Measurements from ENCODE around the gene RABL6. TPM values are rescaled to one million over a fixed set of nuclear protein-coding genes. Genes with fewer than 3 reads are reported as not detected.
"Not testable (repeated sequence)": the region's sequence is repeated elsewhere in the genome, so short reads cannot be mapped to it uniquely, and the experiment has no call there.

RABL6 gene
- polyA plus RNA-seq, 3 donors, result 58.6 to 61.1 (median 59.7) TPM

- no peak for DNase-seq (ENCODE audit: low read depth in 3 of 3, low spot score in 2 of 3)
Measured at GRCh38 chr9:136867917-136868316, 60.2 kb downstream of the RABL6 start.

- DNase-seq (ENCODE audit: low read depth in 3 of 3, low spot score in 2 of 3), result no peak
Measured at GRCh38 chr9:136868644-136869043, 60.9 kb downstream of the RABL6 start.

GRCh38 chr9:136869611-136870010 lies 61.9 kb downstream of the RABL6 start:
- DNase-seq (ENCODE audit: low read depth in 3 of 3, low spot score in 2 of 3), result not testable (repeated sequence)

- DNase-seq (ENCODE audit: low read depth in 3 of 3, low spot score in 2 of 3), result no peak
Measured at GRCh38 chr9:136875155-136875554, 67.4 kb downstream of the RABL6 start.

- no peak for DNase-seq (ENCODE audit: low read depth in 3 of 3, low spot score in 2 of 3)
Measured at GRCh38 chr9:136876476-136876875, 68.7 kb downstream of the RABL6 start.

- DNase-seq (ENCODE audit: low read depth in 3 of 3, low spot score in 2 of 3), result no peak
Measured at GRCh38 chr9:136880651-136881050, 72.9 kb downstream of the RABL6 start.

GRCh38 chr9:136881691-136882108 lies 74.0 kb downstream of the RABL6 start:
- DNase-seq (ENCODE audit: low read depth in 3 of 3, low spot score in 2 of 3), result no peak

GRCh38 chr9:136882109-136882946 lies 74.6 kb downstream of the RABL6 start:
- no peak for DNase-seq (ENCODE audit: low read depth in 3 of 3, low spot score in 2 of 3)

GRCh38 chr9:136882947-136883283 lies 75.2 kb downstream of the RABL6 start:
- DNase-seq (ENCODE audit: low read depth in 3 of 3, low spot score in 2 of 3), result not testable (repeated sequence)

GRCh38 chr9:136883670-136884069 lies 75.9 kb downstream of the RABL6 start:
- DNase-seq (ENCODE audit: low read depth in 3 of 3, low spot score in 2 of 3), result not testable (repeated sequence)

GRCh38 chr9:136885950-136886578 lies 78.3 kb downstream of the RABL6 start, which contains the start of gene TRAF2:
TSS of gene TRAF2 (plus strand) at chr9:136886516. CDS start at chr9:136898741, 12,225 bp downstream.
- peak; percentile 93 to 97 (median 96) for DNase-seq (ENCODE audit: low read depth in 3 of 3, low spot score in 2 of 3)

GRCh38 chr9:136886610-136887597 lies 79.2 kb downstream of the RABL6 start:
- DNase-seq (ENCODE audit: low read depth in 3 of 3, low spot score in 2 of 3), result no peak

GRCh38 chr9:136888454-136888853 lies 80.7 kb downstream of the RABL6 start:
- DNase-seq (ENCODE audit: low read depth in 3 of 3, low spot score in 2 of 3), result no peak

GRCh38 chr9:136889858-136890257 lies 82.1 kb downstream of the RABL6 start:
- no peak for DNase-seq (ENCODE audit: low read depth in 3 of 3, low spot score in 2 of 3)

GRCh38 chr9:136890661-136891060 lies 82.9 kb downstream of the RABL6 start:
- DNase-seq (ENCODE audit: low read depth in 3 of 3, low spot score in 2 of 3), result no peak

Other genes starting within 250 kb of the RABL6 start
- gene EGFL7, start 145.0 kb upstream of the RABL6 start, polyA plus RNA-seq (ENCODE audit: insufficient read length in 3 of 3), result 10 to 100 TPM; 42.9 to 51.6 (median 48.2) TPM
- gene AGPAT2, start 120.5 kb upstream of the RABL6 start, polyA plus RNA-seq (ENCODE audit: insufficient read length in 3 of 3), result 10 to 100 TPM; 33.7 to 40.3 (median 34.5) TPM
- 10 to 100 TPM; 25.9 to 31.9 (median 27.3) TPM for gene DIPK1B, start 95.4 kb upstream of the RABL6 start, polyA plus RNA-seq (ENCODE audit: insufficient read length in 3 of 3)
- gene LCN10, start 65.0 kb upstream of the RABL6 start, polyA plus RNA-seq (ENCODE audit: insufficient read length in 3 of 3), result 1 to 10 TPM in 2 of 3 donors, under 1 TPM in 1; 0.93 to 2.3 (median 1.2) TPM
- not detected for gene LCN6, start 59.4 kb upstream of the RABL6 start, polyA plus RNA-seq (ENCODE audit: insufficient read length in 3 of 3)
- gene LCN8, start 49.7 kb upstream of the RABL6 start, polyA plus RNA-seq (ENCODE audit: insufficient read length in 3 of 3), result under 1 TPM; 0.11 to 0.17 (median 0.16) TPM
- gene LCN15, start 43.4 kb upstream of the RABL6 start, polyA plus RNA-seq (ENCODE audit: insufficient read length in 3 of 3), result under 1 TPM in 1 of 3 donors, not detected in 2; 0.04 TPM
- 10 to 100 TPM; 63.2 to 77.7 (median 67.1) TPM for gene TMEM141, start 16.6 kb upstream of the RABL6 start, polyA plus RNA-seq (ENCODE audit: insufficient read length in 3 of 3)
- 1 to 10 TPM; 2.5 to 3.4 (median 2.9) TPM for gene CCDC183, start 11.6 kb upstream of the RABL6 start, polyA plus RNA-seq (ENCODE audit: insufficient read length in 3 of 3)
- gene AJM1, start 34.5 kb downstream of the RABL6 start, polyA plus RNA-seq (ENCODE audit: insufficient read length in 3 of 3), result under 1 TPM; 0.54 to 0.80 (median 0.64) TPM
- 10 to 100 TPM; 59.9 to 76.5 (median 65.2) TPM for gene PHPT1, start 41.5 kb downstream of the RABL6 start, polyA plus RNA-seq (ENCODE audit: insufficient read length in 3 of 3)
- gene MAMDC4, start 44.4 kb downstream of the RABL6 start, polyA plus RNA-seq (ENCODE audit: insufficient read length in 3 of 3), result 1 to 10 TPM; 3.1 to 4.6 (median 4.3) TPM
- gene EDF1, start 58.4 kb downstream of the RABL6 start, polyA plus RNA-seq (ENCODE audit: insufficient read length in 3 of 3), result 100 to 1,000 TPM; 349 to 395 (median 374) TPM
- gene TRAF2, start 78.6 kb downstream of the RABL6 start, polyA plus RNA-seq (ENCODE audit: insufficient read length in 3 of 3), result 10 to 100 TPM; 10.1 to 14.0 (median 10.1) TPM
- gene FBXW5, start 136.8 kb downstream of the RABL6 start, polyA plus RNA-seq (ENCODE audit: insufficient read length in 3 of 3), result 10 to 100 TPM; 32.5 to 43.5 (median 38.4) TPM
- gene C8G, start 137.3 kb downstream of the RABL6 start, polyA plus RNA-seq (ENCODE audit: insufficient read length in 3 of 3), result under 1 TPM; 0.28 to 0.58 (median 0.46) TPM
- 10 to 100 TPM; 13.1 to 18.8 (median 15.9) TPM for gene LCN12, start 144.3 kb downstream of the RABL6 start, polyA plus RNA-seq (ENCODE audit: insufficient read length in 3 of 3)
- 10 to 100 TPM; 20.9 to 29.3 (median 25.4) TPM for gene PTGDS, start 169.6 kb downstream of the RABL6 start, polyA plus RNA-seq (ENCODE audit: insufficient read length in 3 of 3)
- under 1 TPM; 0.03 to 0.23 (median 0.12) TPM for gene LCNL1, start 175.0 kb downstream of the RABL6 start, polyA plus RNA-seq (ENCODE audit: insufficient read length in 3 of 3)
- gene PAXX, start 184.5 kb downstream of the RABL6 start, polyA plus RNA-seq (ENCODE audit: insufficient read length in 3 of 3), result 10 to 100 TPM; 22.3 to 27.0 (median 24.4) TPM
- under 1 TPM in 2 of 3 donors, not detected in 1; 0.36 to 0.38 TPM for gene CLIC3, start 188.6 kb downstream of the RABL6 start, polyA plus RNA-seq (ENCODE audit: insufficient read length in 3 of 3)
- 10 to 100 TPM; 42.0 to 49.0 (median 46.3) TPM for gene ABCA2, start 220.3 kb downstream of the RABL6 start, polyA plus RNA-seq (ENCODE audit: insufficient read length in 3 of 3)
- gene FUT7, start 224.1 kb downstream of the RABL6 start, polyA plus RNA-seq (ENCODE audit: insufficient read length in 3 of 3), result under 1 TPM in 1 of 3 donors, not detected in 2; 0.06 TPM
- 10 to 100 TPM; 16.3 to 20.1 (median 18.7) TPM for gene NPDC1, start 238.2 kb downstream of the RABL6 start, polyA plus RNA-seq (ENCODE audit: insufficient read length in 3 of 3)
- gene ENTPD2, start 246.1 kb downstream of the RABL6 start, polyA plus RNA-seq (ENCODE audit: insufficient read length in 3 of 3), result 1 to 10 TPM; 2.9 to 3.9 (median 3.3) TPM